OCI-LY7 (cell line): Measurements from ENCODE around the gene COL28A1.

Source experiments
- EZH2phosphoT487 ChIP-seq: fragments of 200-600 bp; sonication (generic); IDR thresholded peaks from 2 replicates; pipeline ENCODE4 v1.6.1; 2018; ENCODE audit warnings: low read depth, borderline replicate concordance, mild to moderate bottlenecking, mixed run types, antibody characterized with exemption, low read length, moderate library complexity, mixed read lengths
- TF ChIP-seq, protein P1 (sequence below): fragments of 200-600 bp; sonication (generic); conservative IDR thresholded peaks from 2 replicates; pipeline ENCODE4 v1.5.1; 2014; ENCODE audit warnings: mild to moderate bottlenecking, antibody characterized with exemption, low read length, moderate library complexity, mixed read lengths

DNA sequence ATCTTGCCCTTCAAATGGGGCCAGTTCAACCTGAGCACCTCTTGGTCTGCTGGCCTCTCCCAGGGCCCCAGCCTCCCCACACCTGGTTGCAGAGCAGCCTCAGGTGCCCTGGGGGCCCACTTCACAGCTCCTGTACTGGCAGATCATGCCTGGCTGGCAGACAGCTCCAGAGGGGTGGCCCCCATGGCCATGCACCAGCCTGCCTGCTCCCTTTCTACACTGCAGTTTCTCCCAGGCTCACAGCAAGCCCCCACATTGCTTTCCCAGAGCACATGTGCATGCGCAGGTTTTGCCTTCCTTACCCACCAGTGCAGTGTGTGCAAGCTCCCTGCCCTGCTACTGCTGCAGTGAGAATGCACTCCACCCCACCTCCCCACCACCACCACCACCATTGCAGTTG is 21.2 kb upstream of the COL28A1 start:
- TF ChIP-seq, protein P1, sequence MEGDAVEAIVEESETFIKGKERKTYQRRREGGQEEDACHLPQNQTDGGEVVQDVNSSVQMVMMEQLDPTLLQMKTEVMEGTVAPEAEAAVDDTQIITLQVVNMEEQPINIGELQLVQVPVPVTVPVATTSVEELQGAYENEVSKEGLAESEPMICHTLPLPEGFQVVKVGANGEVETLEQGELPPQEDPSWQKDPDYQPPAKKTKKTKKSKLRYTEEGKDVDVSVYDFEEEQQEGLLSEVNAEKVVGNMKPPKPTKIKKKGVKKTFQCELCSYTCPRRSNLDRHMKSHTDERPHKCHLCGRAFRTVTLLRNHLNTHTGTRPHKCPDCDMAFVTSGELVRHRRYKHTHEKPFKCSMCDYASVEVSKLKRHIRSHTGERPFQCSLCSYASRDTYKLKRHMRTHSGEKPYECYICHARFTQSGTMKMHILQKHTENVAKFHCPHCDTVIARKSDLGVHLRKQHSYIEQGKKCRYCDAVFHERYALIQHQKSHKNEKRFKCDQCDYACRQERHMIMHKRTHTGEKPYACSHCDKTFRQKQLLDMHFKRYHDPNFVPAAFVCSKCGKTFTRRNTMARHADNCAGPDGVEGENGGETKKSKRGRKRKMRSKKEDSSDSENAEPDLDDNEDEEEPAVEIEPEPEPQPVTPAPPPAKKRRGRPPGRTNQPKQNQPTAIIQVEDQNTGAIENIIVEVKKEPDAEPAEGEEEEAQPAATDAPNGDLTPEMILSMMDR, result no peak
- no peak for TF ChIP-seq EZH2phosphoT487
